GM21526 (cell line): Measurements from ENCODE around the gene ENTHD1.

Source experiments
- ATAC-seq: cut with Tn5 transposase; IDR thresholded peaks from one replicate; pipeline ENCODE4 v1.9.1; 2021; ENCODE audit warnings: moderate library complexity; ENCODE audit not compliant: unreplicated experiment, low FRiP score

Gene ENTHD1

GRCh38 chr22:39718921-39719475 is 174.6 kb downstream of the ENTHD1 start:
- ATAC-seq = no peak

- no peak for ATAC-seq
Observed at GRCh38 chr22:39718206-39718605, 175.4 kb downstream of the ENTHD1 start.

GRCh38 chr22:39717099-39717498 is 176.5 kb downstream of the ENTHD1 start:
- ATAC-seq = no peak

DNA sequence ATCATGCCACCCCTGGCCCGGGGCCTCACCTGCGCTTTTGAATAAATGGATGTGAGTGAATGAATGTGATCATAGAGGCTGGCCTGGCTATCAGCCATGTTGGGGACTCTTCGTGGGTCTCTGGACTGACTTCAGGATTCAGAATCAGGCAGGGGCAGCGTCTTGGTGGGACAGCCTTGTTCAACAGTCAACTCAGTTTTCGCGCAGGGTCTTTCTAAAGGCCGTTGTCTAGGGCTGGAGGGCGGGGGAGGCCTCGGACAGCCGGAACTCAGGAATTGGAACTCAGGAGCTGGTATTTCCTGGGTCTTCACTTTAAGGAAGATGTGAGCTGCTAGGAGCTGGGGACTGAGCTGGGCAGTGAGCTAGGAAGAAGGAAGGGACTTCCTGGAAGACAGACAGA is 177.0 kb downstream of the ENTHD1 start:
- ATAC-seq = no peak

GRCh38 chr22:39715778-39716495 is 177.6 kb downstream of the ENTHD1 start:
- no peak for ATAC-seq

DNA sequence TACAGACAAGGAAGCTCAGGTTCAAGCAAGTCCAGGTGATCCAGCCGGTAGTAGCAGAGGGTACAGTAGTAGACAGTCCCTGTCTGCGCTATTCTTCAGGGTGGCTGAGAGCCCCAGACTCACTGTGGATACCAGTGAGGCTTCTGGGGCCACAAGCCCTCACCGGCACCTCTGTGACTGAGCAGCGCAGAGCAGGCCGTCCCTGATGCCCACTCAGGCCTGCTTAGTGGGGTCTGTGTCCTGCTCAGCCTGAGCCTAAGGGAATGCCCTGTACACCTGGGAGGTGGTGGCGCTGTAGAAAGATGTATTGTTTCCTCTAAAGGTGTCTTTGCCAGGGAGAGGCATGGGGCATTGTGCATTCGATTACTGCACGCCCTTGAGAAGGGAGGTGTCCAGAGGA is 179.2 kb downstream of the ENTHD1 start:
- ATAC-seq = no peak

- ATAC-seq = no peak
Observed at GRCh38 chr22:39713799-39714290, 179.7 kb downstream of the ENTHD1 start.

- ATAC-seq = no peak
Observed at GRCh38 chr22:39712751-39713525, 180.6 kb downstream of the ENTHD1 start.

DNA sequence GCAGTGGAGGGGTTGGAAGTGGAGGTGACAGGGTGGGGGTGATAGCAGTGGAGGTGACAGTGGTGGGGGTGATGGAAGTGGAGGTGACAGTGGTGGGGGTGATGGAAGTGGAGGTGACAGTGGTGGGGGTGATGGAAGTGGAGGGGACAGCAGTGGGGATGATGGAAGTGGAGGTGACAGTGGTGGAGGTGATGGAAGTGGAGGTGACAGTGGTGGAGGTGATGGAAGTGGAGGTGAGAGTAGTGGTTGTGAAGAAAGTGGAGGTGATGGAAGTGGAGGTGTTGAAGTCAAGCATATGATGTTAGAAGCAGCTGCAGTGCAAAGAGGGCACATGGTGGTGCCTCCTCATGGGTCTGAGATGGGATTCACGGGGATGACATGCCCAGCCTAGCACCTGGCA is 181.5 kb downstream of the ENTHD1 start:
- ATAC-seq = no peak

DNA sequence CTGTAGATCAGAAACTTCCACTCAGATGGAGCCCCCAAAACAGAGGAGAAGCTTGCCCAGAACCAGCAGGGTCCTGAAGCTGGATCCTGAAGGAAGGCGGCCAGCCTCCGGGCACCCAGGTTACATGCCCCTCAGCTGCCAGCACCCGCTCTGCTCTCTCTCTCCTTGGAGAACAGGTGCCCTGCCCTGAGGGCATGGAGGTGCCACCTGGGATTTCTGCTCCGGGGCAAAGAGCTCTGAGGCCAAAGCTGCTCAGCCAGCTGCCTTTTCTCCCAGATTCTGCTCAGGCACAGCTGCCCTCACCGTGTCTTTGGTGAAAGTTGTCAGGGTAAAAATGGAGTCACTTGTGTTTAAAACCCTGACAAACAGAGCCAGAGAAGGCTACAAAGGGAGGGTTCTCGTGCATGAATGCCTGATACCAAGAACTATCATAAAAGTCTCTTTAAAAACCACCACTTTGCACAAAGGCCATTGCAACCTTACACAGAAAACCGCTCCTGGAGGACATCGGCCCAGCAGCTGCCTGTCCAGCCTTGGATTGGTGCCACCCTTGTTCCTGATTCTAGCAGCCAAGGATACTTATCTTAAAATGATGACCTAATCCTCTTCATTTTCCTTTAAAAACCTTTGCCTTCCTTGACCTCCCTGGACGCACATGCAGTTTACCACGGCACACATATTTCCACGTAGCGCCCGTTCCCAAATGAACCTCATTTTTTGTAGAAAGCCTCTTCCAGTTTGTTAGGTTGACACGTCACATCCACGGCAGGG is 183.0 kb downstream of the ENTHD1 start:
- no peak for ATAC-seq

- no peak for ATAC-seq
Observed at GRCh38 chr22:39707816-39708215, 185.7 kb downstream of the ENTHD1 start.

GRCh38 chr22:39707351-39707750 is 186.2 kb downstream of the ENTHD1 start:
- no peak for ATAC-seq

DNA sequence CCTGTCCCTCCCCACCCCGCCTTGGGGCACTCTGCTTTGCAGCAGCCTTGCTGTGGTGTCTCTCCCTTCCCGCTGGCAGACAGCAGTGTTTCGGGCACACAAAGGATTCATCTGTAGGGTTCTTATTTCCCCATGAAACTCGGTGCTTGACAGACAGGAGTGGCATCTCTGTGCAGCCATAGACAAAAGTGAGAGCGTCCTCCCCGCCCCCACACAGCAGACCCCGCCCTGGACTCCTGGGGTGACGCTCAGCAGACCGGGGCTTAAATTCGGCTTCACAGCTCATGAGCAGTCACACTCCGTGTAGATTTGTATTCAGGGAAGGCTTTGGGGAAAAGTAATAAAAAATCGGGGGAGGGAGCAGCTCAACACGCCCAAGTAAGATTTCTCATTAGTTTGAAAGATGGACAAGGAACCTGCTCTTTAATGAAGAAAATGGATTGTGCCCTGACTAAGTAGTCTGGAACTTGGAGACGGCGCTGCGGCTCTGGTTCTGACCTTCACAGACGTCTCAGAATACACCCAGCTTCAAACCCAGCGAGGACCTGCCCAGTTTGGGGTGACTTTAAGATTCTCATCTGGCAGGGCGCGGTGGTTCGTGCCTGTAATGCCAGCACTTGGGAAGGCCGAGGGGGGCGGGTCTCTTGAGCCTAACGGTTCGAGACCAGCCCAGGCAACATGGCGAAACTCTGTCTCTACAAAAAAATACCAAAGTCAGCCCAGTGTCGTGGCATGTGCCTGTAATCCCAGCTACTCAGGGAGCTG is 187.0 kb downstream of the ENTHD1 start:
- no peak for ATAC-seq

DNA sequence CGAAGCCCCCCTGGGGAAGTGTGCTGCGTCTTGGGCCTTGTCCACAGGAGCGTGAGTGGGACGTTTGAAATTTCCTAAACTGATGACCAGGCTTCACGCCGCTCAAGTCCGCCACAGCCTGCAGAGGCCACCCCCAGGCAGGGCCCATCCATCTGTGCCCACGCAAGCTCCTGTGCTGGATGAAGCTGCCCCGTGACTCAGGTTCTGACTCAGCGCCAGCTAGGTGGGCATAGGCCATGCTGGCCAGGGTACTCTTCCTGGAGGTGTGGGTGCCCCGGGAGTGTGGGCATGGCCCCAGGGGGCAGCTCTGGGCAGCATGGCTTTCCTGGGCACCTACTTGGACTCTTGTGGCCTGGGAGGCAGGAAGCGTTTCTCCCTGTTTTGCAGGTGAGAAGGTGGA is 188.2 kb downstream of the ENTHD1 start:
- no peak for ATAC-seq

GRCh38 chr22:39703928-39704639 is 189.5 kb downstream of the ENTHD1 start:
- ATAC-seq = no peak

- ATAC-seq = no peak
Observed at GRCh38 chr22:39703091-39703490, 190.5 kb downstream of the ENTHD1 start.

DNA sequence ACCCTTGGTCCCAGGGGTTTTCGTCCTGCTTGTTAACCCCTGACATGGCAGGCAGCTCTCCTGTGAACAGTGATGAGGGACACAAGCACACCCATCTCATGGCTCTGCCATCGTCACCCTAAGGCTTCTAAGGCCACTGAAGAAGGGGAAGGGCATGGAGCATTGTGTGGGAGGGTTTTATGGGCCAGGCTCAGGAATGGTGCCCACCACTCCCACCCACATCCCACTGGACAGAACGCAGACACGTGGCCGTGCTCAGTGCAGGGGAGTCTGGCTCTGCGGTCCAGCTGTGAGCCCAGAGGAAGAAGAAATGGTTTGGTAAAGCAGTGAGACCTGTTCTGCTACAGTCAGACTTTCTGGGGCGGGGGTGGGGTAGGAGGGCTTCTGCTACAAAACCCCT is 193.0 kb downstream of the ENTHD1 start:
- ATAC-seq = no peak

- ATAC-seq = no peak
Observed at GRCh38 chr22:39699631-39700360, 193.8 kb downstream of the ENTHD1 start.
